GM12873 (cell line): ENCODE results near the gene TRAF1.

ENCODE experiments used
- CTCF ChIP-seq: IDR thresholded peaks from 2 replicates; pipeline ENCODE4 v1.5.1; 2012; ENCODE audit warnings: low read depth, mild to moderate bottlenecking, moderate library complexity, low read length, control low read depth; ENCODE audit not compliant: insufficient read depth; ENCODE audit errors: missing control alignments

TRAF1 gene

GRCh38 chr9:120886490-120886967 lies 40.1 kb downstream of the TRAF1 start:
- TF ChIP-seq CTCF = no peak

- TF ChIP-seq CTCF = no peak
Measured at GRCh38 chr9:120885958-120886357, 40.6 kb downstream of the TRAF1 start.

- no peak for TF ChIP-seq CTCF
Measured at GRCh38 chr9:120885457-120885856, 41.1 kb downstream of the TRAF1 start.

- TF ChIP-seq CTCF = no peak
Measured at GRCh38 chr9:120883608-120883996, 43.0 kb downstream of the TRAF1 start.

- no peak for TF ChIP-seq CTCF
Measured at GRCh38 chr9:120882935-120883607, 43.5 kb downstream of the TRAF1 start.

- no peak for TF ChIP-seq CTCF
Measured at GRCh38 chr9:120879446-120879845, 47.1 kb downstream of the TRAF1 start.

GRCh38 chr9:120878188-120879130 lies 48.1 kb downstream of the TRAF1 start:
- no peak for TF ChIP-seq CTCF
